ENCODE measurements around the gene UBXN10. TPM values are rescaled to one million over a fixed set of nuclear protein-coding genes. Genes with fewer than 3 reads are reported as not detected.

UBXN10 gene
- total RNA-seq, 6 experiments from 2014 or later = 0.35 to 2.5 (median 1.8) TPM

DNA sequence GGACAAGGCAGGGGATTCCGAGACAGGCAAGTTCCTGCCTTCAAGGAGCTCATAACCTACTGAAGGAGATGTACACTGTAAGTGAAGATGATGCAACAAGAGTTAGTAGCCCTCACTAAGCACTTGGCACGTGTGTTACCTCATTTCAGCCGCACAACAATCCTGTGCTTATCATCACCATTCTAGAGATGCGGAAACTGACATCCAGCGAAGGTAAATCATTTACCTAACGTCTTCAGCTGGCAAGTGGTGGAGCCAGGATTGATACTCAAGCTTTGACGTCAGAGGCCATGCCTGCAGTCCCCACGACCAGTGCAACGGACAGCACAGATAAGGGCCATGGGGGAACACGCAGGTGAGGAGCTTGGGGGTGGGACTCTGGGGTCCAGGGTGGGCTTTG, 2.9 kb upstream of the UBXN10 start:
- Histone ChIP-seq H3K9me3 (no peaks in the 10 kb centered on the region), H3K36me3 (no peaks in the 10 kb centered on the region), H3K4me1 (peaks cover 0 to 40% (median 16%) of the 10 kb centered on the region in 4 donors), H3K27me3 (no peaks in the 10 kb centered on the region), H3K4me3 (no peak overlapping the region), H3K27ac (peak overlapping the region in 2 of 3 donors; percentile 36 to 70)
- DNase-seq = peak; percentile 55 to 83 (median 74)
- TF ChIP-seq CTCF (IDR thresholded peaks at IDR 0.05) (no peak), POLR2A (IDR thresholded peaks at IDR 0.05) (no peak)
- peak; percentile 40 to 59 (median 52) for ATAC-seq
- intact Hi-C loops (cut with DNase I) = no loop called here
- WGBS (ENCODE audit: insufficient coverage, low coverage, low lambda C conversion rate, missing lambda C conversion rate) = 29% methylated on average over 4 of the region's 10 CpGs

- ATAC-seq = peak; percentile 70 to 79 (median 74)
- H3K27ac ChIP-seq = peak overlapping the region; percentile 23 to 70 (median 36)
Observed at GRCh38 chr1:20183616-20184271, 2.2 kb upstream of the UBXN10 start.

GRCh38 chr1:20184481-20184900, 1.4 kb upstream of the UBXN10 start:
- peak overlapping the region in 1 of 3 donors; percentile 70 for H3K27ac ChIP-seq
- H3K9me3 ChIP-seq = no peaks in the 10 kb centered on the region
- WGBS (ENCODE audit: insufficient coverage, low coverage, low lambda C conversion rate, missing lambda C conversion rate) = 30% methylated on average over 6 of the region's 6 CpGs
- no peaks in the 10 kb centered on the region for H3K36me3 ChIP-seq
- no peaks in the 10 kb centered on the region for H3K27me3 ChIP-seq
- DNase-seq (no peak), ATAC-seq (no peak)
- peaks cover 0 to 40% (median 16%) of the 10 kb centered on the region in 4 donors for H3K4me1 ChIP-seq
- no peak for TF ChIP-seq POLR2A (IDR thresholded peaks at IDR 0.05)
- no peak for TF ChIP-seq CTCF (IDR thresholded peaks at IDR 0.05)
- intact Hi-C loops (cut with DNase I) = no loop called here
- H3K4me3 ChIP-seq = no peak overlapping the region

More at GRCh38 chr1:20183616-20184271, 2.2 kb upstream of the UBXN10 start:
- WGBS (ENCODE audit: insufficient coverage, low coverage, low lambda C conversion rate, missing lambda C conversion rate) = 46% methylated on average over 5 of the region's 13 CpGs
- Histone ChIP-seq H3K4me3 (no peak overlapping the region), H3K36me3 (no peaks in the 10 kb centered on the region), H3K4me1 (peaks cover 0 to 40% (median 16%) of the 10 kb centered on the region in 4 donors), H3K9me3 (no peaks in the 10 kb centered on the region), H3K27me3 (no peaks in the 10 kb centered on the region)
- DNase-seq = peak; percentile 76 to 90 (median 90)
- TF ChIP-seq POLR2A (IDR thresholded peaks at IDR 0.05) (no peak), CTCF (IDR thresholded peaks at IDR 0.05) (no peak)
- intact Hi-C loops (cut with DNase I) = no loop called here

- TF ChIP-seq CTCF (IDR thresholded peaks at IDR 0.05) (no peak), POLR2A (IDR thresholded peaks at IDR 0.05) (no peak)
- Histone ChIP-seq H3K9me3 (no peaks in the 10 kb centered on the region), H3K36me3 (no peaks in the 10 kb centered on the region), H3K4me1 (peaks cover 0 to 40% (median 16%) of the 10 kb centered on the region in 4 donors), H3K27me3 (no peaks in the 10 kb centered on the region), H3K27ac (peak overlapping the region in 1 of 3 donors; percentile 33), H3K4me3 (peak overlapping the region in 2 of 3 donors; percentile 39 to 54)
- no peak for DNase-seq
- WGBS (ENCODE audit: insufficient coverage, low coverage, low lambda C conversion rate, missing lambda C conversion rate) = 46% methylated on average over 11 of the region's 17 CpGs
- intact Hi-C loops (cut with DNase I) = no loop called here
- ATAC-seq = no peak
Observed at GRCh38 chr1:20184997-20185833, 681 bp upstream of the UBXN10 start.
